Placental pericyte (primary cell): ENCODE data around the gene CD1C. TPM values are rescaled to one million over a fixed set of nuclear protein-coding genes. Genes with fewer than 3 reads are reported as not detected.

Source experiments
- total RNA-seq: library from RNA; depleted of rRNA; stranded (reverse); fragments of >200 nt; gene quantifications from 2 replicates; pipeline ENCODE4 v1.2.3, GENCODE V29; 2012

Gene CD1C
- not detected in 2 replicates for total RNA-seq

DNA sequence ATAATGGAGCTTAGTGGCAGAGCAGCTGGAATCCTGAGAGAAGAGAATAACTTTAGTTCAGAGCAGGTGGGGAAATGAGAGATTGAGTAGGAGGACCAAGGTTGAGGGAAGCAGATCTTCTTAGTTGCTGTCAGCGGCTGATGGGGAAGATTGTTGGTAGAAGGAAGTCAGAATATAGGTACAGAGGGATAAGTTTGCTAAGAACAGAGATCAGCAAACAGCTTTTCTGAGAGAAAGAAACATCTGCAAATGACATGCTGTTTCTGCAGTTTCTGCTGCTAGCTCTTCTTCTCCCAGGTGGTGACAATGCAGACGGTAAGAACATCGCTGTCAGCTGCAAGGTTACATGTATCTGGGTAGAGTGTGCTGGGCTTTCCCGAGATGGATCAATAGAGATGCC is at the start of gene CD1C:
Gene CD1C, plus strand, starts transcription at position 113 of the 400 bp plus-strand sequence. Its CDS starts 142 bp downstream, at position 255.

GRCh38 chr1:158331481-158332150 is 41.9 kb downstream of the CD1C start, which contains the start of gene CD1B:
TSS of gene CD1B (minus strand) at chr1:158331531. CDS start at chr1:158331423, 108 bp downstream.

Other genes starting within 250 kb of the CD1C start
- 0.14 and 0.66 TPM in 2 replicates for gene CD1D, start 109.0 kb upstream of the CD1C start, total RNA-seq
- not detected in 2 replicates for gene CD1A, start 35.5 kb upstream of the CD1C start, total RNA-seq
- gene CD1B, start 41.6 kb downstream of the CD1C start, total RNA-seq: not detected in 2 replicates
- gene CD1E, start 64.0 kb downstream of the CD1C start, total RNA-seq: not detected in 2 replicates
- not detected in 2 replicates for gene OR10T2, start 109.5 kb downstream of the CD1C start, total RNA-seq
- gene OR10K2, start 136.3 kb downstream of the CD1C start, total RNA-seq: not detected in 2 replicates
- gene OR10K1, start 171.9 kb downstream of the CD1C start, total RNA-seq: not detected in 2 replicates
- not detected in 2 replicates for gene OR10R2, start 182.3 kb downstream of the CD1C start, total RNA-seq